Suprapubic skin (tissue), 4 donors: ENCODE measurements around the gene COG7. TPM values are rescaled to one million over a fixed set of nuclear protein-coding genes. Genes with fewer than 3 reads are reported as not detected.
"Not testable (repeated sequence)": the region's sequence is repeated elsewhere in the genome, so short reads cannot be mapped to it uniquely, and the experiment has no call there.

Experiments used
- DNase-seq, 2 donors: peaks; one replicate each; pipeline ENCODE4 v3.0.0-alpha.2; 2019; ENCODE audit warnings: low spot score in 2 of 2
- H3K27ac ChIP-seq: fragments of 200-600 bp; sonication (generic); one replicate; pipeline ENCODE4 v1.5.1; 2019
- H3K27me3 ChIP-seq: fragments of 200-600 bp; sonication (generic); one replicate; pipeline ENCODE4 v1.5.1; 2019
- H3K36me3 ChIP-seq: fragments of 200-600 bp; sonication (generic); one replicate; pipeline ENCODE4 v1.5.1; 2019
- H3K4me1 ChIP-seq: fragments of 200-600 bp; sonication (generic); one replicate; pipeline ENCODE4 v1.5.1; 2019
- H3K4me3 ChIP-seq: fragments of 200-600 bp; sonication (generic); one replicate; pipeline ENCODE4 v1.5.1; 2019; ENCODE audit warnings: mild to moderate bottlenecking
- H3K9me3 ChIP-seq: fragments of 200-600 bp; sonication (generic); one replicate; pipeline ENCODE4 v1.5.1; 2019
- CTCF ChIP-seq, 2 donors: fragments of 200-600 bp in 1 of 2; fragments of 450-650 bp in 1 of 2; sonication (generic) in 1 of 2; IDR thresholded peaks; one replicate each; pipeline ENCODE4 v1.5.1; 2016 to 2019; ENCODE audit warnings: antibody characterized with exemption in 2 of 2, mild to moderate bottlenecking in 1 of 2, moderate library complexity in 1 of 2
- EP300 ChIP-seq: sonication (generic); formaldehyde crosslinking; IDR thresholded peaks from one replicate; pipeline ENCODE4 v1.6.1; 2017; ENCODE audit warnings: antibody characterized with exemption
- POLR2A ChIP-seq, 2 donors: fragments of 450-650 bp; IDR thresholded peaks; one replicate each; pipeline ENCODE4 v1.6.1; 2017; ENCODE audit warnings: antibody characterized with exemption in 2 of 2, mild to moderate bottlenecking in 2 of 2, moderate library complexity in 2 of 2
- POLR2AphosphoS5 ChIP-seq, 3 donors: sonication (generic); formaldehyde crosslinking; IDR thresholded peaks; one replicate each; pipeline ENCODE4 v1.6.1; 2017; ENCODE audit warnings: antibody characterized with exemption in 3 of 3
- WGBS: methylation state at CpG from one replicate; pipeline ENCODE4 v1.1.5; 2018; 5-methylcytosine and 5-hydroxymethylcytosine counted together
- total RNA-seq, 4 donors: library from RNA; depleted of rRNA; stranded (reverse); fragments of >200 nt; gene quantifications; one replicate each; pipeline ENCODE4 v1.1.0, GENCODE V29; 2016

COG7 gene
- total RNA-seq, 4 donors from 2014 or later, result 16.3 to 73.7 (median 24.6) TPM

- H3K4me3 ChIP-seq, result no peak overlapping the region
- DNase-seq, result no peak
- no peaks in the 10 kb centered on the region for H3K27me3 ChIP-seq
- no peak overlapping the region for H3K27ac ChIP-seq
- no peaks in the 10 kb centered on the region for H3K9me3 ChIP-seq
- no peak for TF ChIP-seq CTCF (IDR thresholded peaks at IDR 0.05)
- TF ChIP-seq POLR2A (IDR thresholded peaks at IDR 0.05), result no peak
- TF ChIP-seq POLR2AphosphoS5 (IDR thresholded peaks at IDR 0.05), result no peak
- TF ChIP-seq EP300, result no peak
- 100% methylated on average over 2 of the region's 2 CpGs for WGBS
- H3K4me1 ChIP-seq, result peaks cover 4% of the 10 kb centered on the region
- H3K36me3 ChIP-seq, result peaks cover 49% of the 10 kb centered on the region
These were observed 12.2 kb upstream of the COG7 start for GRCh38 chr16:23465179-23465578.

GRCh38 chr16:23464196-23464595 lies 11.2 kb upstream of the COG7 start:
- no peak for DNase-seq
- Histone ChIP-seq H3K27ac (no peak overlapping the region), H3K4me3 (no peak overlapping the region), H3K36me3 (peaks cover 39% of the 10 kb centered on the region), H3K4me1 (peaks cover 4% of the 10 kb centered on the region), H3K27me3 (no peaks in the 10 kb centered on the region), H3K9me3 (no peaks in the 10 kb centered on the region)
- TF ChIP-seq CTCF (IDR thresholded peaks at IDR 0.05) (no peak), EP300 (no peak), POLR2A (IDR thresholded peaks at IDR 0.05) (no peak), POLR2AphosphoS5 (IDR thresholded peaks at IDR 0.05) (no peak)
- 38% methylated on average over 1 of the region's 1 CpG for WGBS

- WGBS, result 34% methylated on average over 6 of the region's 6 CpGs
- H3K4me3 ChIP-seq, H3K27ac ChIP-seq, H3K27me3 ChIP-seq, H3K4me1 ChIP-seq, H3K9me3 ChIP-seq: not testable (repeated sequence)
- H3K36me3 ChIP-seq, result peaks cover 27% of the 10 kb centered on the region
- peak; percentile 85 to 92 for DNase-seq
These were observed 10.0 kb upstream of the COG7 start for GRCh38 chr16:23462994-23463393.

- Histone ChIP-seq H3K27ac (no peak overlapping the region), H3K4me3 (peak overlapping the region; percentile 76), H3K4me1 (peaks cover 18% of the 10 kb centered on the region), H3K36me3 (no peaks in the 10 kb centered on the region), H3K27me3 (no peaks in the 10 kb centered on the region), H3K9me3 (no peaks in the 10 kb centered on the region)
- TF ChIP-seq POLR2A (IDR thresholded peaks at IDR 0.05) (no peak), POLR2AphosphoS5 (IDR thresholded peaks at IDR 0.05) (no peak)
- no peak for DNase-seq
- WGBS, result 69% methylated on average over 29 of the region's 37 CpGs
These were observed 506 bp upstream of the COG7 start for GRCh38 chr16:23453338-23454052.

GRCh38 chr16:23452221-23452571 lies 793 bp downstream of the COG7 start:
- Histone ChIP-seq H3K9me3 (no peaks in the 10 kb centered on the region), H3K36me3 (no peaks in the 10 kb centered on the region), H3K4me1 (peaks cover 18% of the 10 kb centered on the region), H3K4me3 (peak overlapping the region; percentile 76), H3K27ac (no peak overlapping the region), H3K27me3 (no peaks in the 10 kb centered on the region)
- WGBS, result 2% methylated on average over 10 of the region's 10 CpGs
- DNase-seq, result no peak
- TF ChIP-seq POLR2A (IDR thresholded peaks at IDR 0.05) (no peak), EP300 (no peak), CTCF (IDR thresholded peaks at IDR 0.05) (no peak), POLR2AphosphoS5 (IDR thresholded peaks at IDR 0.05) (no peak)

GRCh38 chr16:23448392-23448791 lies 4.6 kb downstream of the COG7 start:
- TF ChIP-seq CTCF (IDR thresholded peaks at IDR 0.05) (no peak), POLR2AphosphoS5 (IDR thresholded peaks at IDR 0.05) (no peak), POLR2A (IDR thresholded peaks at IDR 0.05) (no peak), EP300 (no peak)
- WGBS, result 76% methylated on average over 4 of the region's 4 CpGs

GRCh38 chr16:23437542-23437941 lies 15.4 kb downstream of the COG7 start:
- H3K4me1 ChIP-seq, H3K9me3 ChIP-seq, DNase-seq, H3K27ac ChIP-seq, H3K27me3 ChIP-seq, H3K4me3 ChIP-seq: not testable (repeated sequence)
- 92% methylated on average over 7 of the region's 7 CpGs for WGBS
- peaks cover 59% of the 10 kb centered on the region for H3K36me3 ChIP-seq

More at GRCh38 chr16:23448392-23448791, 4.6 kb downstream of the COG7 start:
- Histone ChIP-seq H3K27me3 (no peaks in the 10 kb centered on the region), H3K4me3 (no peak overlapping the region), H3K9me3 (no peaks in the 10 kb centered on the region), H3K27ac (no peak overlapping the region), H3K36me3 (peaks cover 24% of the 10 kb centered on the region), H3K4me1 (peaks cover 12% of the 10 kb centered on the region)
- DNase-seq, result no peak
